Neutrophil (primary cell): ENCODE data around the gene CACNA1A.
"Not testable (repeated sequence)": the region's sequence is repeated elsewhere in the genome, so short reads cannot be mapped to it uniquely, and the experiment has no call there.

Source experiments
- H3K27ac ChIP-seq: fragments of 200-600 bp; sonication (generic); 2 replicates; pipeline ENCODE4 v1.5.1; 2016; ENCODE audit warnings: mild to moderate bottlenecking, moderate library complexity
- H3K27me3 ChIP-seq: fragments of 200-600 bp; sonication (generic); 2 replicates; pipeline ENCODE4 v1.6.0; 2016; ENCODE audit warnings: mild to moderate bottlenecking
- H3K36me3 ChIP-seq: fragments of 200-600 bp; sonication (generic); 2 replicates; pipeline ENCODE4 v1.5.1; 2017
- H3K4me1 ChIP-seq, 2 experiments: fragments of 200-600 bp in 1 of 2; sonication (generic) in 1 of 2; 1 replicate in 1 of 2; 2 replicates in 1 of 2; pipeline versions ENCODE4 v1.5.1 to v1.6.1; 2013 to 2016; ENCODE audit warnings: low read depth in 1 of 2, low read length in 1 of 2, mild to moderate bottlenecking in 1 of 2, moderate library complexity in 1 of 2; ENCODE audit not compliant: control insufficient read depth in 1 of 2, insufficient read depth in 1 of 2
- H3K4me3 ChIP-seq, 2 experiments: fragments of 200-600 bp in 1 of 2; sonication (generic) in 1 of 2; 1 replicate in 1 of 2; 2 replicates in 1 of 2; pipeline ENCODE4 v1.5.1; 2013 to 2016; ENCODE audit warnings: low read depth in 1 of 2, low read length in 1 of 2, mild to moderate bottlenecking in 1 of 2, moderate library complexity in 1 of 2
- H3K9me3 ChIP-seq: fragments of 200-600 bp; sonication (generic); 2 replicates; pipeline ENCODE4 v1.5.1; 2016
- TF ChIP-seq, protein P1 (sequence below): fragments of 200-600 bp; sonication (generic); IDR thresholded peaks from 2 replicates; pipeline ENCODE4 v1.5.1; 2016; ENCODE audit warnings: antibody characterized with exemption

Gene CACNA1A

DNA sequence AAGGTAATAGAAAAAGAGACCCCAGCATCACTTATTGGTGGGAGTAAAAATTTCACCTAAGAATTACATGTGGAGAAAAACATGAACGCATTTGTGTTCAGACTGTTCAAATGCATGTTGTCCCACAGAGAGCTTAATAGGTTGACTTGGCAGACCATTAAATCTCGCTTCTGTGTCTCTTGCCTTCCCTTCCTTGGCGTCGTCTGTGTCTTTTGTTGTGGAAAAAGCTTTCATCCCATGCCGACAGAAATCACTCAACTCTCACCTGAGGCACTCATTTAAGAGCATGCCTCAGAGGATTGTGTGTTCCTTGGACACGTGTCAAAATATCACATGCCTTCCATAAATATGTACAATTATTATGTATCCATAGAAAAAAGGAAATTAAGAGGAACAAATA is 24.4 kb upstream of the CACNA1A start:
- no peak overlapping the region for H3K4me3 ChIP-seq
- TF ChIP-seq, protein P1, sequence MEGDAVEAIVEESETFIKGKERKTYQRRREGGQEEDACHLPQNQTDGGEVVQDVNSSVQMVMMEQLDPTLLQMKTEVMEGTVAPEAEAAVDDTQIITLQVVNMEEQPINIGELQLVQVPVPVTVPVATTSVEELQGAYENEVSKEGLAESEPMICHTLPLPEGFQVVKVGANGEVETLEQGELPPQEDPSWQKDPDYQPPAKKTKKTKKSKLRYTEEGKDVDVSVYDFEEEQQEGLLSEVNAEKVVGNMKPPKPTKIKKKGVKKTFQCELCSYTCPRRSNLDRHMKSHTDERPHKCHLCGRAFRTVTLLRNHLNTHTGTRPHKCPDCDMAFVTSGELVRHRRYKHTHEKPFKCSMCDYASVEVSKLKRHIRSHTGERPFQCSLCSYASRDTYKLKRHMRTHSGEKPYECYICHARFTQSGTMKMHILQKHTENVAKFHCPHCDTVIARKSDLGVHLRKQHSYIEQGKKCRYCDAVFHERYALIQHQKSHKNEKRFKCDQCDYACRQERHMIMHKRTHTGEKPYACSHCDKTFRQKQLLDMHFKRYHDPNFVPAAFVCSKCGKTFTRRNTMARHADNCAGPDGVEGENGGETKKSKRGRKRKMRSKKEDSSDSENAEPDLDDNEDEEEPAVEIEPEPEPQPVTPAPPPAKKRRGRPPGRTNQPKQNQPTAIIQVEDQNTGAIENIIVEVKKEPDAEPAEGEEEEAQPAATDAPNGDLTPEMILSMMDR = no peak
- H3K27ac ChIP-seq = no peak overlapping the region
- no peaks in the 10 kb centered on the region for H3K4me1 ChIP-seq
- no peaks in the 10 kb centered on the region for H3K9me3 ChIP-seq
- H3K27me3 ChIP-seq = no peaks in the 10 kb centered on the region
- no peaks in the 10 kb centered on the region for H3K36me3 ChIP-seq

DNA sequence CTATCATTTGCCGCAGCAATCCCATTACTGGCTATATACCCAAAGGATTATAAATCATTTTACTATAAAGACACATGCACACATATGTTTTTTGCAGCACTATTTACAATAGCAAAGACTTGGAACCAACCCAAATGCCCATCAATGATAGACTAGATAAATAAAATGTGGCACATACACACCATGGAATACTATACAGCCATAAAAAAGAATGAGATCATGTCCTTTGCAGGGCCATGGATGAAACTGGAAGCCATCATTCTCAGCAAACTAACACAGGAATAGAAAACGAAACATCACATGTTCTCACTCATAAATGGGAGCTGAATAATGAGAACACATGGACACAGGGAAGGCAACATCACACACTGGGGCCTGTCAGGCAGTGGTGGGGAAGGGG is 23.4 kb upstream of the CACNA1A start:
- not testable (repeated sequence) for H3K9me3 ChIP-seq, H3K36me3 ChIP-seq, H3K4me1 ChIP-seq, H3K27ac ChIP-seq, H3K27me3 ChIP-seq, H3K4me3 ChIP-seq

DNA sequence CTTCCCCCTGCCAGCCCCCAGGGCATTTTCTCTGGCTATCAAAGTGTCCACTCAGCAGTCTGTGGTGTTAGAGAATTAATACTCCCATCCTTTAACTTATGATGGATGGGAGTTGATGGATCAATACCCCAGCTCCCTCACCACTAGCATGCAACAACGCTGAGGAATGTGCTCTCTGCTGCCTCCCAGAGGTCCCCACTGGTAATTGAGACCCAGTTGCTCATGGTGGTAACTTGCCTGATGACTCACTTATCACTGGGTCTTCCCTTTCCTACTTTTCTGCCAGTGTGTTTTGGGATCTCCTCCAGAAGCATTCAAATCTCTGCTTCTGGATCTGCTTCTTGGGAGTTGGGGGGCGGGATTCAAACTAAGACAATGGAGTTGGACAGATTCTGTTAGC is 20.3 kb upstream of the CACNA1A start:
- H3K27ac ChIP-seq = no peak overlapping the region
- TF ChIP-seq, protein P1 = no peak
- H3K36me3 ChIP-seq = no peaks in the 10 kb centered on the region
- no peak overlapping the region for H3K4me3 ChIP-seq
- no peaks in the 10 kb centered on the region for H3K9me3 ChIP-seq
- H3K4me1 ChIP-seq = no peaks in the 10 kb centered on the region
- no peaks in the 10 kb centered on the region for H3K27me3 ChIP-seq

- no peaks in the 10 kb centered on the region for H3K9me3 ChIP-seq
- H3K4me3 ChIP-seq = no peak overlapping the region
- no peak overlapping the region for H3K27ac ChIP-seq
- TF ChIP-seq, protein P1 = no peak
- H3K27me3 ChIP-seq = peaks cover 10% of the 10 kb centered on the region
- no peaks in the 10 kb centered on the region for H3K4me1 ChIP-seq
- H3K36me3 ChIP-seq = no peaks in the 10 kb centered on the region
Measured at GRCh38 chr19:13521066-13521465, 14.8 kb upstream of the CACNA1A start.

- Histone ChIP-seq H3K4me1 (no peaks in the 10 kb centered on the region), H3K27me3 (peaks cover 62% of the 10 kb centered on the region), H3K36me3 (no peaks in the 10 kb centered on the region), H3K4me3 (no peak overlapping the region), H3K27ac (no peak overlapping the region), H3K9me3 (no peaks in the 10 kb centered on the region)
- TF ChIP-seq, protein P1 = no peak
Measured at GRCh38 chr19:13511947-13512346, 5.7 kb upstream of the CACNA1A start.

- no peaks in the 10 kb centered on the region for H3K9me3 ChIP-seq
- peaks cover 94% of the 10 kb centered on the region for H3K27me3 ChIP-seq
Measured at GRCh38 chr19:13507053-13507611, 853 bp upstream of the CACNA1A start.

More at GRCh38 chr19:13507053-13507611, 853 bp upstream of the CACNA1A start:
- H3K4me3 ChIP-seq = no peak overlapping the region
- no peaks in the 10 kb centered on the region for H3K4me1 ChIP-seq
- no peak overlapping the region for H3K27ac ChIP-seq
- H3K36me3 ChIP-seq = no peaks in the 10 kb centered on the region
- TF ChIP-seq, protein P1 = no peak
